ENCODE data around the gene CHTOP.

The CHTOP gene

GRCh38 chr1:153633754-153634665 lies at the start of gene CHTOP (continued):
- TF ChIP-seq PATZ1 (tag by site-specific recombination; IDR thresholded peaks at IDR 0.05): peak; percentile 79
- TF ChIP-seq PRDM10 (tag by site-specific recombination; IDR thresholded peaks at IDR 0.05): peak; percentile 79
- peak; percentile 55 for TF ChIP-seq REST (tag by site-specific recombination; IDR thresholded peaks at IDR 0.05)
- TF ChIP-seq, protein P1, sequence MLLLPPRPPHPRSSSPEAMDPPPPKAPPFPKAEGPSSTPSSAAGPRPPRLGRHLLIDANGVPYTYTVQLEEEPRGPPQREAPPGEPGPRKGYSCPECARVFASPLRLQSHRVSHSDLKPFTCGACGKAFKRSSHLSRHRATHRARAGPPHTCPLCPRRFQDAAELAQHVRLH (tag by site-specific recombination; IDR thresholded peaks at IDR 0.05): no peak
- TF ChIP-seq KLF16 (tag by site-specific recombination; IDR thresholded peaks at IDR 0.05): peak; percentile 94
- TF ChIP-seq ZNF544 (tag by site-specific recombination; IDR thresholded peaks at IDR 0.05): no peak
- peak; percentile 65; the same call in 1 of the 2 replicates for TF ChIP-seq ZNF792 (tag by site-specific recombination; IDR thresholded peaks at IDR 0.05)
- 0 out of 2 replicates have a peak, but pooled peaks have one; percentile 14 for TF ChIP-seq ZNF785 (tag by site-specific recombination; IDR thresholded peaks at IDR 0.05)
- no peak for TF ChIP-seq HOXA7 (CRISPR knock-in tag; IDR thresholded peaks at IDR 0.05; ENCODE audit: borderline replicate concordance)
- peak; percentile 97 for TF ChIP-seq ZNF2 (tag by site-specific recombination; IDR thresholded peaks at IDR 0.05)
- TF ChIP-seq ZNF561 (tag by site-specific recombination; IDR thresholded peaks at IDR 0.05; ENCODE audit: borderline replicate concordance): peak; percentile 80; the same call in 1 of the 2 replicates
- TF ChIP-seq PRDM6 (tag by site-specific recombination; IDR thresholded peaks at IDR 0.05): no peak
- no peak for TF ChIP-seq ZNF140 (tag by site-specific recombination; IDR thresholded peaks at IDR 0.05)
- no peak for TF ChIP-seq ZNF670 (tag by site-specific recombination; IDR thresholded peaks at IDR 0.05; ENCODE audit: low read depth)
- TF ChIP-seq EGR2 (tag by site-specific recombination; IDR thresholded peaks at IDR 0.05; ENCODE audit: low read depth): peak; percentile 62; the same call in 1 of the 2 replicates
- TF ChIP-seq BCL11A (tag by site-specific recombination; IDR thresholded peaks at IDR 0.05; ENCODE audit: low read depth): peak; percentile 81; the same call in 1 of the 2 replicates
- no peak for TF ChIP-seq HOXC10 (CRISPR knock-in tag; IDR thresholded peaks at IDR 0.05)
- no peak for TF ChIP-seq ZNF626 (tag by site-specific recombination; IDR thresholded peaks at IDR 0.05)
- TF ChIP-seq ZFP37 (tag by site-specific recombination; IDR thresholded peaks at IDR 0.05): peak; percentile 93
- TF ChIP-seq ZNF433 (tag by site-specific recombination; IDR thresholded peaks at IDR 0.05; ENCODE audit: low read depth): no peak
- peak; percentile 79 for TF ChIP-seq KLF1 (tag by site-specific recombination; IDR thresholded peaks at IDR 0.05)
- TF ChIP-seq, protein P2, sequence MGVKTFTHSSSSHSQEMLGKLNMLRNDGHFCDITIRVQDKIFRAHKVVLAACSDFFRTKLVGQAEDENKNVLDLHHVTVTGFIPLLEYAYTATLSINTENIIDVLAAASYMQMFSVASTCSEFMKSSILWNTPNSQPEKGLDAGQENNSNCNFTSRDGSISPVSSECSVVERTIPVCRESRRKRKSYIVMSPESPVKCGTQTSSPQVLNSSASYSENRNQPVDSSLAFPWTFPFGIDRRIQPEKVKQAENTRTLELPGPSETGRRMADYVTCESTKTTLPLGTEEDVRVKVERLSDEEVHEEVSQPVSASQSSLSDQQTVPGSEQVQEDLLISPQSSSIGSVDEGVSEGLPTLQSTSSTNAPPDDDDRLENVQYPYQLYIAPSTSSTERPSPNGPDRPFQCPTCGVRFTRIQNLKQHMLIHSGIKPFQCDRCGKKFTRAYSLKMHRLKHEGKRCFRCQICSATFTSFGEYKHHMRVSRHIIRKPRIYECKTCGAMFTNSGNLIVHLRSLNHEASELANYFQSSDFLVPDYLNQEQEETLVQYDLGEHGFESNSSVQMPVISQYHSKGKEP (tag by site-specific recombination; IDR thresholded peaks at IDR 0.05): peak; percentile 8; the same call in 1 of the 2 replicates
- no peak for TF ChIP-seq ZNF560 (tag by site-specific recombination; IDR thresholded peaks at IDR 0.05; ENCODE audit: borderline replicate concordance)
- peak; percentile 88 for TF ChIP-seq KLF8 (tag by site-specific recombination; IDR thresholded peaks at IDR 0.05)
- TF ChIP-seq TCF7L2 (IDR thresholded peaks at IDR 0.05; ENCODE audit: borderline replicate concordance, low read depth, low read length): no peak
- TF ChIP-seq ZBTB8A (tag by site-specific recombination; IDR thresholded peaks at IDR 0.05): peak; percentile 30; the same call in 1 of the 2 replicates
